22Rv1 (cell line): ENCODE data around the gene MAP1LC3B2.

Experiments
- ZFX ChIP-seq: fragments of 450-650 bp; IDR thresholded peaks from 2 replicates; pipeline ENCODE4 v1.6.1; 2017; ENCODE audit warnings: antibody characterized with exemption, borderline replicate concordance
- TF ChIP-seq, protein P1 (sequence below): fragments of 450-650 bp; IDR thresholded peaks from 2 replicates; pipeline ENCODE4 v1.5.1; 2017; ENCODE audit warnings: mild to moderate bottlenecking

GRCh38 chr12:116610971-116611541 lies 51.9 kb downstream of the MAP1LC3B2 start:
- TF ChIP-seq, protein P1, sequence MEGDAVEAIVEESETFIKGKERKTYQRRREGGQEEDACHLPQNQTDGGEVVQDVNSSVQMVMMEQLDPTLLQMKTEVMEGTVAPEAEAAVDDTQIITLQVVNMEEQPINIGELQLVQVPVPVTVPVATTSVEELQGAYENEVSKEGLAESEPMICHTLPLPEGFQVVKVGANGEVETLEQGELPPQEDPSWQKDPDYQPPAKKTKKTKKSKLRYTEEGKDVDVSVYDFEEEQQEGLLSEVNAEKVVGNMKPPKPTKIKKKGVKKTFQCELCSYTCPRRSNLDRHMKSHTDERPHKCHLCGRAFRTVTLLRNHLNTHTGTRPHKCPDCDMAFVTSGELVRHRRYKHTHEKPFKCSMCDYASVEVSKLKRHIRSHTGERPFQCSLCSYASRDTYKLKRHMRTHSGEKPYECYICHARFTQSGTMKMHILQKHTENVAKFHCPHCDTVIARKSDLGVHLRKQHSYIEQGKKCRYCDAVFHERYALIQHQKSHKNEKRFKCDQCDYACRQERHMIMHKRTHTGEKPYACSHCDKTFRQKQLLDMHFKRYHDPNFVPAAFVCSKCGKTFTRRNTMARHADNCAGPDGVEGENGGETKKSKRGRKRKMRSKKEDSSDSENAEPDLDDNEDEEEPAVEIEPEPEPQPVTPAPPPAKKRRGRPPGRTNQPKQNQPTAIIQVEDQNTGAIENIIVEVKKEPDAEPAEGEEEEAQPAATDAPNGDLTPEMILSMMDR = no peak
- no peak for TF ChIP-seq ZFX
